HepG2 (cell line): ENCODE measurements around the gene N4BP2L1. TPM values are rescaled to one million over a fixed set of nuclear protein-coding genes. Genes with fewer than 3 reads are reported as not detected.

Experiments
- ATAC-seq: fragments of 200-7000 bp; cut with Tn5 transposase; 3 replicates; pipeline ENCODE4 v1.9.1; 2020; ENCODE audit warnings: mild to moderate bottlenecking, moderate library complexity
- BruUV-seq: library from RNA; stranded (reverse); fragments of 400-500 nt; replicated peaks from 2 replicates; lab custom pipeline; 2021; lab: Mats Ljungman, UMichigan
- CTCF ChIA-PET: fragments of 300-600 bp; formaldehyde crosslinking; extraction: SDS; loops from one replicate; lab custom pipeline; 2021; ENCODE audit warnings: low total read pairs, inconsistent platforms, low intra/inter-chr PET ratio; lab: Yijun Ruan, JAX
- POLR2A ChIA-PET: fragments of 350-600 bp; sonication (Branson Sonifier 250); formaldehyde crosslinking; loops from one replicate; lab custom pipeline; 2020; ENCODE audit warnings: antibody characterized with exemption, inconsistent platforms; lab: Yijun Ruan, JAX
- DNase-seq: peaks from one replicate; pipeline ENCODE4 v3.0.0-alpha.2; 2015; ENCODE audit warnings: low spot score
- FAIRE-seq: peaks from 3 replicates; lab custom pipeline; 2011; peaks lifted over from hg19 to GRCh38; lab: Jason Lieb, UNC
- H2AFZ ChIP-seq: one replicate; pipeline ENCODE4 v1.6.1; 2011; ENCODE audit warnings: low read length, inconsistent platforms
- H3K27ac ChIP-seq: fragments of 300-600 bp; 3 replicates; pipeline ENCODE4 v1.8.0; 2011; ENCODE audit warnings: mixed run types, mild to moderate bottlenecking, mixed read lengths, low read length, inconsistent platforms; ENCODE audit not compliant: insufficient read depth; ENCODE audit errors: extremely low read length
- H3K27me3 ChIP-seq, 2 experiments: fragments of 200-600 bp in 1 of 2; 2 replicates in 1 of 2; 3 replicates in 1 of 2; pipeline versions ENCODE4 v1.6.0 to v1.8.0; 2011; ENCODE audit warnings: low read length in 2 of 2, mild to moderate bottlenecking in 2 of 2, moderate library complexity in 2 of 2, inconsistent platforms in 1 of 2; ENCODE audit not compliant: insufficient read depth in 2 of 2, control insufficient read depth in 1 of 2
- H3K36me3 ChIP-seq, 2 experiments: fragments of 200-600 bp in 1 of 2; replicated peaks in 1 of 2; 2 replicates in 1 of 2; 3 replicates in 1 of 2; pipeline versions ENCODE4 v1.5.1 to v1.8.0; 2011; ENCODE audit warnings: low read length in 2 of 2, inconsistent platforms in 1 of 2; ENCODE audit not compliant: insufficient read depth in 2 of 2, control insufficient read depth in 1 of 2
- H3K4me1 ChIP-seq: 2 replicates; pipeline ENCODE4 v1.5.1; 2012; ENCODE audit warnings: low read length, inconsistent platforms; ENCODE audit not compliant: insufficient read depth
- H3K4me2 ChIP-seq: 2 replicates; pipeline ENCODE4 v1.6.0; 2011; ENCODE audit warnings: low read depth, low read length, inconsistent platforms
- H3K4me3 ChIP-seq, 3 experiments: fragments of 200-600 bp in 1 of 3; sonication (generic), shearing (Covaris generic) in 1 of 3; replicated peaks in 1 of 3; 2 replicates each; pipeline ENCODE4 v1.5.1; 2011 to 2016; ENCODE audit warnings: low read length in 3 of 3, inconsistent platforms in 2 of 3, low read depth in 2 of 3, mild to moderate bottlenecking in 2 of 3, control low read depth in 1 of 3, mixed read lengths in 1 of 3; ENCODE audit not compliant: insufficient read depth in 1 of 3
- H3K79me2 ChIP-seq: one replicate; pipeline ENCODE4 v1.6.1; 2011; ENCODE audit warnings: low read length, inconsistent platforms; ENCODE audit not compliant: insufficient read depth
- H3K9ac ChIP-seq: 2 replicates; pipeline ENCODE4 v1.6.0; 2011; ENCODE audit warnings: mild to moderate bottlenecking, low read depth, low read length, inconsistent platforms; ENCODE audit not compliant: insufficient read depth
- H3K9me3 ChIP-seq: 2 replicates; pipeline ENCODE4 v1.5.1; 2012; ENCODE audit warnings: mild to moderate bottlenecking, low read length
- H4K20me1 ChIP-seq: 2 replicates; pipeline ENCODE4 v1.6.0; 2011; ENCODE audit warnings: inconsistent platforms, mild to moderate bottlenecking, low read length, moderate library complexity; ENCODE audit not compliant: insufficient read depth
- ELF3 ChIP-seq: IDR thresholded peaks from 2 replicates; pipeline ENCODE4 v1.6.1; 2016; ENCODE audit warnings: missing genetic modification reagents, missing compliant biosample characterization
- FOSL2 ChIP-seq: sonication (generic); formaldehyde crosslinking; IDR thresholded peaks from 2 replicates; pipeline ENCODE4 v1.4.0; 2020; ENCODE audit warnings: missing genetic modification reagents
- ZNF34 ChIP-seq: sonication (generic); formaldehyde crosslinking; IDR thresholded peaks from 2 replicates; pipeline ENCODE4 v1.4.0; 2020; ENCODE audit warnings: mild to moderate bottlenecking, missing genetic modification reagents, borderline replicate concordance
- ZNF430 ChIP-seq: sonication (generic); formaldehyde crosslinking; IDR thresholded peaks from 2 replicates; pipeline ENCODE4 v1.9.0; 2021; ENCODE audit warnings: mild to moderate bottlenecking, missing genetic modification reagents
- WGBS: methylation state at CpG from one replicate; pipeline ENCODE4 v1.1.6; 2017; ENCODE audit warnings: low lambda C conversion rate; 5-methylcytosine and 5-hydroxymethylcytosine counted together
- in situ Hi-C: cut with HindIII; loops from 2 replicates; pipeline ENCODE4 v1.10.0; 2017; ENCODE audit warnings: low pct_unique_long_range_greater_than_20kb; ENCODE audit not compliant: extremely low pct_ligation_motif_present
- intact Hi-C: fragments of 100-400 bp; cut with micrococcal nuclease; formaldehyde crosslinking; loops from one replicate; pipeline ENCODE4 v1.10.0; 2022; ENCODE audit not compliant: unreplicated experiment
- polyA plus RNA-seq, 8 experiments: library from polyadenylated mRNA; depleted of rRNA in 3 of 8; stranded (reverse) in 7 of 8; unstranded in 1 of 8; fragments of >200 nt; fragmentation: Illumina TruSeq in 4 of 8; extraction: Trizol in 4 of 8; gene quantifications; 2 replicates each; pipeline versions ENCODE4 v1.2.1 to v1.2.3, GENCODE V29; 2011 to 2016; ENCODE audit warnings: low read depth in 4 of 8, missing spikeins in 1 of 8, mixed read lengths in 1 of 8; ENCODE audit not compliant: insufficient read depth in 1 of 8
- total RNA-seq, 5 experiments: library from RNA; depleted of rRNA; stranded (reverse); fragments of >200 nt; fragmentation: Illumina TruSeq; extraction: Trizol; gene quantifications; 2 replicates each; pipeline ENCODE4 v1.2.3, GENCODE V29; 2016; ENCODE audit warnings: low read depth in 1 of 5
- TF ChIP-seq, protein P1 (sequence below): sonication (generic); formaldehyde crosslinking; IDR thresholded peaks from 2 replicates; pipeline ENCODE4 v1.4.0; 2020; ENCODE audit warnings: missing genetic modification reagents
- TF ChIP-seq, protein P2 (sequence below): IDR thresholded peaks from 2 replicates; pipeline ENCODE4 v1.6.1; 2016; ENCODE audit warnings: low read depth
- TF ChIP-seq, protein P3 (sequence below): IDR thresholded peaks from 2 replicates; pipeline ENCODE4 v1.4.0; 2020; ENCODE audit warnings: mild to moderate bottlenecking, missing genetic modification reagents

The N4BP2L1 gene
- total and polyA plus RNA-seq, 2 of the 13 experiments (the other 11 are each of a cell fraction or from before 2014, with no cell fraction given), result 13.2 to 34.5 TPM

DNA sequence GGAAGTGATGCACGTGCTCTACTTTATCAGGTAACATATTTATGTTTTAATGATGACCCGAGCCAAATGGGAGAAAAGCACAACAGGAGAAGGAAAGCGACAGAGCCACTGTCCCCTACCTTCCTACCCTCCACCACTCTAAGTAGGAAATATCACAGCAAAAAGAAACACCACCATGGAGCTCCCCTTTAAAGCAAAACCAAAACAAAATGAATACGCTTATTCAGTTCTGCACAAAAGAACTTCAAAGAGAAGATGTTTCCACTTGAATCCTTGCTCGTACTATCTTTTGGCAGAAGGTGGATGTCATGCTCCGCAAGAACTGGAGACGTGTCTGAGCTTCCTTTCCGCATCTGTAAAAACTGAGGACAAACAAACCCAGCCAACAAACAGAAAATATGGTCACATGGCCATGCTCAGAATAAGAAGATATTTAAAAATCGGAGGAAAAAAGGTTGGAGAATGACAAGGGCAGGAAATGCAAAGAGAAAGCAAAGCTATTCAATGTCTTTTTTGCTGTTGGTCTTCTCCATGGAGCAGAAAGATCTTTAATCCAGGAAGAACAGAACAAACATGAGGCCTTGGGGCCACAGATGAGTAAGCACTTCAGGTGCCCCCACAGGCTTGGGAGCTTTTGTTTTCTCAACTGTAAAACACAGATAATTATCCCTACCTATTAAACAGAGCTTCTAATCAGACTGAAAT is 19.5 kb downstream of the N4BP2L1 start:
- CTCF ChIA-PET, result no interaction called here
- ATAC-seq, result peak; percentile 43; the same call in 1 of the 3 replicates

More for the DNA sequence above, 19.5 kb downstream of the N4BP2L1 start:
- Histone ChIP-seq H3K4me2 (peak overlapping the region; percentile 47), H3K27ac (peak overlapping the region; percentile 56), H3K79me2 (no peaks in the 10 kb centered on the region), H3K9ac (peak overlapping the region; percentile 1; the same call in 1 of the 2 replicates), H4K20me1 (no peaks in the 10 kb centered on the region), H3K27me3 (no peaks in the 10 kb centered on the region), H3K4me1 (peaks cover 26% of the 10 kb centered on the region), H2AFZ (no peak overlapping the region), H3K9me3 (no peaks in the 10 kb centered on the region), H3K4me3 (no peak overlapping the region), H3K36me3 (peaks cover 0 to 4% of the 10 kb centered on the region in 2 experiments; a peak in 1 of 5 replicates)
- DNase-seq (no peak), FAIRE-seq (peak; percentile 8)
- POLR2A ChIA-PET, result interaction anchor here (1.0 to 1.2 kb wide), 2 partner anchors 19 to 153 kb away, joined by 3 read pairs; partner anchors contain the start of gene N4BP2L1
- no TSS peak for BruUV-seq
- TF ChIP-seq FOSL2 (CRISPR knock-in tag) (peak; percentile 30; the same call in 1 of the 2 replicates), ZNF34 (CRISPR knock-in tag) (no peak), ELF3 (CRISPR knock-in tag) (peak; percentile 30; the same call in 1 of the 2 replicates), ZNF430 (CRISPR knock-in tag) (no peak)
- TF ChIP-seq, protein P1, sequence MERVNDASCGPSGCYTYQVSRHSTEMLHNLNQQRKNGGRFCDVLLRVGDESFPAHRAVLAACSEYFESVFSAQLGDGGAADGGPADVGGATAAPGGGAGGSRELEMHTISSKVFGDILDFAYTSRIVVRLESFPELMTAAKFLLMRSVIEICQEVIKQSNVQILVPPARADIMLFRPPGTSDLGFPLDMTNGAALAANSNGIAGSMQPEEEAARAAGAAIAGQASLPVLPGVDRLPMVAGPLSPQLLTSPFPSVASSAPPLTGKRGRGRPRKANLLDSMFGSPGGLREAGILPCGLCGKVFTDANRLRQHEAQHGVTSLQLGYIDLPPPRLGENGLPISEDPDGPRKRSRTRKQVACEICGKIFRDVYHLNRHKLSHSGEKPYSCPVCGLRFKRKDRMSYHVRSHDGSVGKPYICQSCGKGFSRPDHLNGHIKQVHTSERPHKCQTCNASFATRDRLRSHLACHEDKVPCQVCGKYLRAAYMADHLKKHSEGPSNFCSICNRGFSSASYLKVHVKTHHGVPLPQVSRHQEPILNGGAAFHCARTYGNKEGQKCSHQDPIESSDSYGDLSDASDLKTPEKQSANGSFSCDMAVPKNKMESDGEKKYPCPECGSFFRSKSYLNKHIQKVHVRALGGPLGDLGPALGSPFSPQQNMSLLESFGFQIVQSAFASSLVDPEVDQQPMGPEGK (CRISPR knock-in tag), result peak; percentile 78
- TF ChIP-seq, protein P2, sequence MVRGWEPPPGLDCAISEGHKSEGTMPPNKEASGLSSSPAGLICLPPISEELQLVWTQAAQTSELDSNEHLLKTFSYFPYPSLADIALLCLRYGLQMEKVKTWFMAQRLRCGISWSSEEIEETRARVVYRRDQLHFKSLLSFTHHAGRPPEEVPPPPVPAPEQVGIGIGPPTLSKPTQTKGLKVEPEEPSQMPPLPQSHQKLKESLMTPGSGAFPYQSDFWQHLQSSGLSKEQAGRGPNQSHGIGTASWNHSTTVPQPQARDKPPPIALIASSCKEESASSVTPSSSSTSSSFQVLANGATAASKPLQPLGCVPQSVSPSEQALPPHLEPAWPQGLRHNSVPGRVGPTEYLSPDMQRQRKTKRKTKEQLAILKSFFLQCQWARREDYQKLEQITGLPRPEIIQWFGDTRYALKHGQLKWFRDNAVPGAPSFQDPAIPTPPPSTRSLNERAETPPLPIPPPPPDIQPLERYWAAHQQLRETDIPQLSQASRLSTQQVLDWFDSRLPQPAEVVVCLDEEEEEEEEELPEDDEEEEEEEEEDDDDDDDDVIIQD (CRISPR knock-in tag), result peak; percentile 73; the same call in 1 of the 2 replicates
- TF ChIP-seq, protein P3, sequence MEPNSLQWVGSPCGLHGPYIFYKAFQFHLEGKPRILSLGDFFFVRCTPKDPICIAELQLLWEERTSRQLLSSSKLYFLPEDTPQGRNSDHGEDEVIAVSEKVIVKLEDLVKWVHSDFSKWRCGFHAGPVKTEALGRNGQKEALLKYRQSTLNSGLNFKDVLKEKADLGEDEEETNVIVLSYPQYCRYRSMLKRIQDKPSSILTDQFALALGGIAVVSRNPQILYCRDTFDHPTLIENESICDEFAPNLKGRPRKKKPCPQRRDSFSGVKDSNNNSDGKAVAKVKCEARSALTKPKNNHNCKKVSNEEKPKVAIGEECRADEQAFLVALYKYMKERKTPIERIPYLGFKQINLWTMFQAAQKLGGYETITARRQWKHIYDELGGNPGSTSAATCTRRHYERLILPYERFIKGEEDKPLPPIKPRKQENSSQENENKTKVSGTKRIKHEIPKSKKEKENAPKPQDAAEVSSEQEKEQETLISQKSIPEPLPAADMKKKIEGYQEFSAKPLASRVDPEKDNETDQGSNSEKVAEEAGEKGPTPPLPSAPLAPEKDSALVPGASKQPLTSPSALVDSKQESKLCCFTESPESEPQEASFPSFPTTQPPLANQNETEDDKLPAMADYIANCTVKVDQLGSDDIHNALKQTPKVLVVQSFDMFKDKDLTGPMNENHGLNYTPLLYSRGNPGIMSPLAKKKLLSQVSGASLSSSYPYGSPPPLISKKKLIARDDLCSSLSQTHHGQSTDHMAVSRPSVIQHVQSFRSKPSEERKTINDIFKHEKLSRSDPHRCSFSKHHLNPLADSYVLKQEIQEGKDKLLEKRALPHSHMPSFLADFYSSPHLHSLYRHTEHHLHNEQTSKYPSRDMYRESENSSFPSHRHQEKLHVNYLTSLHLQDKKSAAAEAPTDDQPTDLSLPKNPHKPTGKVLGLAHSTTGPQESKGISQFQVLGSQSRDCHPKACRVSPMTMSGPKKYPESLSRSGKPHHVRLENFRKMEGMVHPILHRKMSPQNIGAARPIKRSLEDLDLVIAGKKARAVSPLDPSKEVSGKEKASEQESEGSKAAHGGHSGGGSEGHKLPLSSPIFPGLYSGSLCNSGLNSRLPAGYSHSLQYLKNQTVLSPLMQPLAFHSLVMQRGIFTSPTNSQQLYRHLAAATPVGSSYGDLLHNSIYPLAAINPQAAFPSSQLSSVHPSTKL (CRISPR knock-in tag), result 0 out of 2 replicates have a peak, but pooled peaks have one; percentile 11
- in situ Hi-C loops, result no loop called here
- intact Hi-C loops, result no loop called here
- WGBS, result 88% methylated on average over 9 of the region's 9 CpGs
